Inferior parietal cortex (tissue), 1 donor: ENCODE data around the gene MMP24OS.

ENCODE experiments used
- DNase-seq: peaks from one replicate; pipeline ENCODE4 v3.0.0-alpha.2; 2016; ENCODE audit errors: extremely low spot score

Gene MMP24OS

GRCh38 chr20:35306931-35307517 is 29.1 kb upstream of the MMP24OS start:
- peak; percentile 56 for DNase-seq

GRCh38 chr20:35305682-35306556 is 28.0 kb upstream of the MMP24OS start:
- no peak for DNase-seq

- DNase-seq = no peak
Observed at GRCh38 chr20:35304956-35305355, 27.0 kb upstream of the MMP24OS start.

- DNase-seq = peak; percentile 89
Observed at GRCh38 chr20:35303735-35304491, 26.0 kb upstream of the MMP24OS start.

GRCh38 chr20:35303382-35303734 is 25.4 kb upstream of the MMP24OS start:
- DNase-seq = no peak

- no peak for DNase-seq
Observed at GRCh38 chr20:35302421-35303335, 24.8 kb upstream of the MMP24OS start.

- DNase-seq = no peak
Observed at GRCh38 chr20:35301426-35301825, 23.5 kb upstream of the MMP24OS start.

- DNase-seq = no peak
Observed at GRCh38 chr20:35300469-35301262, 22.7 kb upstream of the MMP24OS start.

- no peak for DNase-seq
Observed at GRCh38 chr20:35299780-35300179, 21.9 kb upstream of the MMP24OS start.

- no peak for DNase-seq
Observed at GRCh38 chr20:35298264-35298663, 20.3 kb upstream of the MMP24OS start.

GRCh38 chr20:35297740-35298139 is 19.8 kb upstream of the MMP24OS start:
- DNase-seq = no peak

GRCh38 chr20:35297155-35297554 is 19.2 kb upstream of the MMP24OS start:
- no peak for DNase-seq

- no peak for DNase-seq
Observed at GRCh38 chr20:35296101-35296554, 18.2 kb upstream of the MMP24OS start.

GRCh38 chr20:35295674-35296073 is 17.8 kb upstream of the MMP24OS start:
- DNase-seq = no peak

GRCh38 chr20:35295058-35295457 is 17.1 kb upstream of the MMP24OS start:
- no peak for DNase-seq

- DNase-seq = no peak
Observed at GRCh38 chr20:35294293-35294685, 16.4 kb upstream of the MMP24OS start.

- DNase-seq = no peak
Observed at GRCh38 chr20:35293303-35294292, 15.7 kb upstream of the MMP24OS start.

- no peak for DNase-seq
Observed at GRCh38 chr20:35292504-35293285, 14.8 kb upstream of the MMP24OS start.
